NB4 (cell line): Measurements from ENCODE around the gene SMIM43.

Experiments used
- DNase-seq: peaks from one replicate; pipeline ENCODE4 v3.0.0; 2010; ENCODE audit warnings: low read depth
- H3K4me3 ChIP-seq: one replicate; pipeline ENCODE4 v1.5.1; 2011; ENCODE audit warnings: mild to moderate bottlenecking, low read depth, low read length, moderate library complexity
- CTCF ChIP-seq: IDR thresholded peaks from one replicate; pipeline ENCODE4 v1.5.1; 2012; ENCODE audit warnings: low read depth, low read length
- MAX ChIP-seq: IDR thresholded peaks from 2 replicates; pipeline ENCODE4 v1.6.1; 2011; ENCODE audit warnings: low read depth, low read length
- MYC ChIP-seq: IDR thresholded peaks from 2 replicates; pipeline ENCODE4 v1.6.1; 2011; ENCODE audit warnings: low read depth, low read length
- POLR2A ChIP-seq: IDR thresholded peaks from 2 replicates; pipeline ENCODE4 v1.6.1; 2011; ENCODE audit warnings: mild to moderate bottlenecking; ENCODE audit not compliant: insufficient read length; ENCODE audit errors: extremely low read depth

SMIM43 gene

DNA sequence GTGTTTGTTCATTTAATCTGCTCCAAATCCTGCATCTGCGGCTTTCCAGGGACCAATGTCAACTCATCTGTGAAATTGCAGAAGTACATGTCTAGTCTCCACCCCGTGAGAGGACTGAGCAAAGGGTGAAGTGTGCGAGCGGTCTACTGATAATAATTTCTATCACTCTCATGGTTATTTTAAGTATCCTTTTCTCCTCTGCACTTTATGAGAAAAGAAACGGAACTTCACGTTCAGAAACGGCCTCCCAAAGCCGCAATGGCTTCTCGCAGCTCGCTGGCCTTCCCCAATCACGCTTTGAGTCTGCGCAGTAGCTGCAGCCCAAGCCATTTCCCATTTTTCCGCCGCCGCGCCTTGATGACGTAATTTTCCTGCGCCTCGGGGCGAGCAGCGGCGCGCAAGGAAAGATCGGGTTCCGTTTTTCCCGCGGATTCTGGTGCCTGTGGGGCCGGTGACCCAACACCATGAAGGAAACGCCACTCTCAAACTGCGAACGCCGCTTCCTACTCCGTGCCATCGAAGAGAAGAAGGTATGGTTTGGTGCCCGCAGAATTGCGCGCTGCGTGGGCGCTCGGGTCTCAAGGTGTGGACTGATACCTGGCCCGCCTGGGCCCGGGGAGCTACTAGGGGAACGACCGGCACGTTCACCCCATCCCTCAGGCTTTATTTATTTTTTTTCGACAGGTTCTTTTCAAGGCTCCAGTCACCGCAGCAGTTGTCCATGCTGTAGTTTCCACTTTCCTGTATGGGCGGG lies 36.2 kb upstream of the SMIM43 start, which contains the start of gene EXOSC9:
EXOSC9 (plus strand) TSS at position 363 of the 754 bp plus-strand sequence; CDS start at position 465, 102 bp downstream.
- H3K4me3 ChIP-seq: peak within 1 kb of the TSS; percentile 97
- peak; percentile 65 for TF ChIP-seq MAX
- peak; percentile 82 for TF ChIP-seq POLR2A
- TF ChIP-seq CTCF: no peak
- peak; percentile 44; the same call in 1 of the 2 replicates for TF ChIP-seq MYC
- peak; percentile 93 for DNase-seq

GRCh38 chr4:121800638-121800960 lies 35.6 kb upstream of the SMIM43 start:
- peak overlapping the region; percentile 97 for H3K4me3 ChIP-seq
- DNase-seq: no peak
- TF ChIP-seq POLR2A: no peak
- TF ChIP-seq MAX: no peak
- TF ChIP-seq MYC: no peak
- no peak for TF ChIP-seq CTCF

DNA sequence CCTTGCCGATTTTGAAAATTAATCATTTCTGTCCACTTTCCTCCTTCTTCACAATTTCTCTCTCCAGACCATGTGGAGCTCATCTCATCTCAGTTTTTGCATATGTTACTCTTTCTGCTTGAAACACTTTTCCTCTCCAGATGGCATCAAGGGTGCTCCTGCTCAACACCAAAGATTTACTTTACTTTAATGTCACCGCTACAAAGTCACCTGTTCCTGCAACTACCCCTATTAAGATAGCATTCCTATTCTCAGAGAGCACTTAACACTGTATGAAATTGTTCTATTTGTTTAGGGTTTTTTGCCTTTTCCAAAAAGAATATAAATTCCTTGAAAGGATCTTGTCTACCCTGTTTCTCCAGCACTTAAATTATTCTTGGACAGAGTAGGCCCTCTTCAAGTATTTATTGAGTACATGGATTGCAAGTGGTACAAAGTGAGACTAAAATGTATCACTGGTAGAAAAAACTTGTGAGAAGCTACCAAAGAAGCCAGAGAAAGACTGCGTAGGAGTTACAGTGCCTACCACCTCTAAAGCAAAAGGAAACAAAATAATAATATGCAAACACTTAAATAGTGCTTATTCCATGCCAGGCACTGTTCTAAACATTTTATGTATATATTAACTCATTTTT lies 35.0 kb upstream of the SMIM43 start:
- peak overlapping the region; percentile 97 for H3K4me3 ChIP-seq
- TF ChIP-seq POLR2A (no peak), CTCF (no peak), MYC (no peak), MAX (no peak)
- no peak for DNase-seq

GRCh38 chr4:121799208-121799823 lies 34.4 kb upstream of the SMIM43 start:
- TF ChIP-seq POLR2A (no peak), CTCF (no peak), MYC (no peak), MAX (no peak)
- no peak overlapping the region for H3K4me3 ChIP-seq
- no peak for DNase-seq

GRCh38 chr4:121796283-121796682 lies 31.3 kb upstream of the SMIM43 start:
- DNase-seq: no peak
- TF ChIP-seq CTCF (no peak), MYC (no peak), MAX (no peak), POLR2A (no peak)
- H3K4me3 ChIP-seq: no peak overlapping the region
